Measurements from ENCODE around the gene LCTL. TPM values are rescaled to one million over a fixed set of nuclear protein-coding genes. Genes with fewer than 3 reads are reported as not detected.

The LCTL gene
- total RNA-seq, 1 donor from 2014 or later: 0.36 TPM

DNA sequence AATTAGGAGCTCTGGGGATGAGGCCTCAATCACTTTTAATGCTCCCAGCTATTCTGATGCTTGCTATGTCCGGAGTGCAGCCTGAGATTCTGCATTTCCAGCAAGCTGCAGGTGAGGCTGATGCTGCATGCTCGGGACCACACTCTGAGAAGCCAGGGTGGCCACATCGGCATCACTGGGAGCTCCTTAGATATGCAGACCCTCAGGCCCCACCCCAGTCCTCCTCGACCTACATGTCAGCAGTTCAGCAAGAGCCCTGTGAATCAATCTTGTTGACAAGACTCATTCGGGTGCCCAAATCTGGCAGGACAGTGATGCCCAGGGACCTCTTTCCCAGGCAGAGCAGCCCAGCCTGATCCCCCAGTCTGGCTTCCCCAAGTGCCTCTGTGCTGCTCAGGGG lies 44.1 kb upstream of the LCTL start:
- peaks cover 3% of the 10 kb centered on the region for H3K4me1 Mint-ChIP-seq
- H3K4me3 Mint-ChIP-seq: no peak overlapping the region
- H3K27me3 Mint-ChIP-seq (ENCODE audit: low read depth): no peaks in the 10 kb centered on the region
- no peaks in the 10 kb centered on the region for H3K36me3 Mint-ChIP-seq
- no peak overlapping the region for H3K27ac Mint-ChIP-seq
- no peaks in the 10 kb centered on the region for H3K9me3 Mint-ChIP-seq
- no peak for DNase-seq (ENCODE audit: low spot score in 2 of 2, unreplicated experiment in 2 of 2)
- TF ChIP-seq, protein P1, sequence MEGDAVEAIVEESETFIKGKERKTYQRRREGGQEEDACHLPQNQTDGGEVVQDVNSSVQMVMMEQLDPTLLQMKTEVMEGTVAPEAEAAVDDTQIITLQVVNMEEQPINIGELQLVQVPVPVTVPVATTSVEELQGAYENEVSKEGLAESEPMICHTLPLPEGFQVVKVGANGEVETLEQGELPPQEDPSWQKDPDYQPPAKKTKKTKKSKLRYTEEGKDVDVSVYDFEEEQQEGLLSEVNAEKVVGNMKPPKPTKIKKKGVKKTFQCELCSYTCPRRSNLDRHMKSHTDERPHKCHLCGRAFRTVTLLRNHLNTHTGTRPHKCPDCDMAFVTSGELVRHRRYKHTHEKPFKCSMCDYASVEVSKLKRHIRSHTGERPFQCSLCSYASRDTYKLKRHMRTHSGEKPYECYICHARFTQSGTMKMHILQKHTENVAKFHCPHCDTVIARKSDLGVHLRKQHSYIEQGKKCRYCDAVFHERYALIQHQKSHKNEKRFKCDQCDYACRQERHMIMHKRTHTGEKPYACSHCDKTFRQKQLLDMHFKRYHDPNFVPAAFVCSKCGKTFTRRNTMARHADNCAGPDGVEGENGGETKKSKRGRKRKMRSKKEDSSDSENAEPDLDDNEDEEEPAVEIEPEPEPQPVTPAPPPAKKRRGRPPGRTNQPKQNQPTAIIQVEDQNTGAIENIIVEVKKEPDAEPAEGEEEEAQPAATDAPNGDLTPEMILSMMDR (IDR thresholded peaks at IDR 0.05; ENCODE audit: unreplicated experiment): no peak

DNA sequence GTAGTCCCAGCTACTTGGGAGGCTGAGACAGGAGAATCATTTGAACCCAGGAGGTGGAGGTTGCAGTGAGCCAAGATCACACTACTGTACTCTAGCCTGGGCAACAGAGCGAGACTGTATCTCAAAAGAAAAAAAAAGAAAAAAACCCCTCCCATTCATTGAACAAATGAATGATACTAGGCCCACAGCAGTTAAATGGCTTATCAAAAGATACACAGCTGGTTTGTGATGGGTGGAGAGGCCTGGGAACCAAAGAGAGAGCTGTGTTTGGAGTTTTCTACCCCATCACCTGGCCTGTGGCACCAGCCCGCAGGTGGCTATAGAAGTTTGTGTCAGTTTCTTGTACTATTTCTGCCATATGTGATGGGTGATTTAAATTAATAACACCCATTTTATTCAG lies 43.1 kb upstream of the LCTL start:
- Mint-ChIP-seq H3K4me1 (no peaks in the 10 kb centered on the region), H3K36me3 (no peaks in the 10 kb centered on the region), H3K27ac (no peak overlapping the region), H3K9me3 (no peaks in the 10 kb centered on the region), H3K4me3 (no peak overlapping the region), H3K27me3 (ENCODE audit: low read depth) (no peaks in the 10 kb centered on the region)
- no peak for DNase-seq (ENCODE audit: low spot score in 2 of 2, unreplicated experiment in 2 of 2)
- TF ChIP-seq, protein P1 (IDR thresholded peaks at IDR 0.05; ENCODE audit: unreplicated experiment): no peak

DNA sequence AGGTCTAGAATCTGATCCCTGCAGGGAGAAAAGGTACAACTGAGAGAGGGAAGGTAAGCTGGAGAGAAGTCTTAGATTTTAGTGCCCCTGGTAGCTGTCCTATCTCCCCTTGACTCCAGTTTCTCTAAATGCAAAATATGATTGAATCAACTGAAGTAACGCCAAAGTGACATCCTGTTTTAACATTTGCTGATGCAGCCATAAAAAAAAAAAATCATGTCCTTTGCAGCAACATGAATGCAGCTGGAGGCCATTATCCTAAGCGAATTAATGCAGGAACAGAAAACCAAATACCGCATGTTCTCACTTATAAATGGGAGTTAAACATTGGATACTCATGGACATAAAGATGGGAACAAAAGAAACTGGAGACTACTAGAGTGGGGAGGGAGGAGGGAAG lies 42.4 kb upstream of the LCTL start:
- no peak for DNase-seq (ENCODE audit: low spot score in 2 of 2, unreplicated experiment in 2 of 2)
- Mint-ChIP-seq H3K4me1 (peaks cover 4% of the 10 kb centered on the region), H3K4me3 (no peak overlapping the region), H3K9me3 (no peaks in the 10 kb centered on the region), H3K36me3 (no peaks in the 10 kb centered on the region), H3K27ac (no peak overlapping the region), H3K27me3 (ENCODE audit: low read depth) (no peaks in the 10 kb centered on the region)
- TF ChIP-seq, protein P1 (IDR thresholded peaks at IDR 0.05; ENCODE audit: unreplicated experiment): no peak

DNA sequence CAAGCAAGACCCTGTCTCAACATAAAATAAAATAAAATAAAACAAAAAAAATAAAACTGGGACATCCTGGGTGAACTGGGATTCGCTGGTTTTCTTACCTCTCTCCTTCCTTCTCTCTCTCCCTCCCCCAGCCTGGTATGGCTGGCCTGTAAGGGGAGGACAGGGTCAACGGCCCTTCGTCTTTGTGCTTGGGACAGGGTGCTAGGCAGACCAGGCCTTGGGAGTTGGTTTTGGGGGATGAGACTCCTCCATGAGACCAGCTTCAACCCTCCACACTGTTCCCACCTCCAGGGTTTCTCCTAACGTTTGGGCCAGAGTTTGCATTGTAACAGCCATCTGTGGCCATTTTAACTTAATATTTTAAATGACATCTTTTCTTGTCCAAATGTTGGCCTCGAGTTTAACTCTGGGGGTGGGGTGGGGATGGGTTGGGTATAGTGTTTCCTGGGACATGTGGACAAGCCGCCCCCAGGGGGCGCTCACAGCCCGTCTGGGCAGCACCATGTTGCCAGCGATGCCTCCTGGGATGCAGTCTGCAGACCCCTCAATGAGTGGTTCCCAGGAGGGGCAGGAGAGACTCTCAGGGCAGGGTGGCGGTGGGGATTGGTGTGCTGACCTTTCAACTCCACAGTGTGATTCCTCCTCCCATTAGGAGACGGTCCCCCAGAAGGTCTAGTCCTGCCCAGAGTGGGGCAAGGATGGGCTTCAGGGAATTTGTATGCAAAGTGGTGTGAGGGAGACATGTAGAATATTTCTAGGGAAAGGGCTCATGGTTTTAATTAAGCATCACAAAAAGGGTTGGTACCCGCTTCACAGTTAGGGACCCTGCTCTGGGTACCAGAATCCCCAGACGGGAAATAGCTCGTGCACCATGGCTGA lies 37.7 kb upstream of the LCTL start:
- TF ChIP-seq, protein P1 (IDR thresholded peaks at IDR 0.05; ENCODE audit: unreplicated experiment): peak; percentile 82
- Mint-ChIP-seq H3K27ac (peak overlapping the region; percentile 53), H3K36me3 (no peaks in the 10 kb centered on the region), H3K9me3 (no peaks in the 10 kb centered on the region), H3K4me3 (no peak overlapping the region), H3K27me3 (ENCODE audit: low read depth) (no peaks in the 10 kb centered on the region), H3K4me1 (peaks cover 8% of the 10 kb centered on the region)
- peak; percentile 74 to 85 for DNase-seq (ENCODE audit: low spot score in 2 of 2, unreplicated experiment in 2 of 2)

DNA sequence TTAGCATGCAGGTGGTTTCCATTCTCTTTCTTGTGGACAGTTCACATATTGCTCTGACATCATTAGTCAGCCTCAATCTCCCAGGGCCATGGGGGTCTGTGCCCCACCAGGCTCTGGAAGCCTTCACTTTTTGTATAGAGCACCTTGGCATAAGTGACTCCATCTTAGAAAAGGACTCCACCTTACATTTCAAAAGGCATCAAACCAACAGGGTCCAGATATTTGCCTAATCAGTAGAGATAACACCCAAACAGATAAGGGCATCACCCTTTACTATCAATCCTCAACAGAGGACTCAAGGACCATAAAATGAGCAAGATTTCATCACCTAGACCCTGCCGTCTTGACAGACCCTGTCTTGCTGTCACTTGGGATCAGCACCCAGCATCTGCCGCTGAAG lies 35.7 kb upstream of the LCTL start:
- peaks cover 8% of the 10 kb centered on the region for H3K4me1 Mint-ChIP-seq
- no peak overlapping the region for H3K27ac Mint-ChIP-seq
- no peaks in the 10 kb centered on the region for H3K36me3 Mint-ChIP-seq
- TF ChIP-seq, protein P1 (IDR thresholded peaks at IDR 0.05; ENCODE audit: unreplicated experiment): no peak
- no peak overlapping the region for H3K4me3 Mint-ChIP-seq
- no peaks in the 10 kb centered on the region for H3K27me3 Mint-ChIP-seq (ENCODE audit: low read depth)
- no peaks in the 10 kb centered on the region for H3K9me3 Mint-ChIP-seq
- no peak for DNase-seq (ENCODE audit: low spot score in 2 of 2, unreplicated experiment in 2 of 2)
